ENCODE results near the gene METTL24. TPM values are rescaled to one million over a fixed set of nuclear protein-coding genes. Genes with fewer than 3 reads are reported as not detected.
A peak's percentile ranks its signal among the peaks of the same experiment; 100 is the strongest.

METTL24 gene
- total RNA-seq, 1 experiment from 2014 or later = not detected

DNA sequence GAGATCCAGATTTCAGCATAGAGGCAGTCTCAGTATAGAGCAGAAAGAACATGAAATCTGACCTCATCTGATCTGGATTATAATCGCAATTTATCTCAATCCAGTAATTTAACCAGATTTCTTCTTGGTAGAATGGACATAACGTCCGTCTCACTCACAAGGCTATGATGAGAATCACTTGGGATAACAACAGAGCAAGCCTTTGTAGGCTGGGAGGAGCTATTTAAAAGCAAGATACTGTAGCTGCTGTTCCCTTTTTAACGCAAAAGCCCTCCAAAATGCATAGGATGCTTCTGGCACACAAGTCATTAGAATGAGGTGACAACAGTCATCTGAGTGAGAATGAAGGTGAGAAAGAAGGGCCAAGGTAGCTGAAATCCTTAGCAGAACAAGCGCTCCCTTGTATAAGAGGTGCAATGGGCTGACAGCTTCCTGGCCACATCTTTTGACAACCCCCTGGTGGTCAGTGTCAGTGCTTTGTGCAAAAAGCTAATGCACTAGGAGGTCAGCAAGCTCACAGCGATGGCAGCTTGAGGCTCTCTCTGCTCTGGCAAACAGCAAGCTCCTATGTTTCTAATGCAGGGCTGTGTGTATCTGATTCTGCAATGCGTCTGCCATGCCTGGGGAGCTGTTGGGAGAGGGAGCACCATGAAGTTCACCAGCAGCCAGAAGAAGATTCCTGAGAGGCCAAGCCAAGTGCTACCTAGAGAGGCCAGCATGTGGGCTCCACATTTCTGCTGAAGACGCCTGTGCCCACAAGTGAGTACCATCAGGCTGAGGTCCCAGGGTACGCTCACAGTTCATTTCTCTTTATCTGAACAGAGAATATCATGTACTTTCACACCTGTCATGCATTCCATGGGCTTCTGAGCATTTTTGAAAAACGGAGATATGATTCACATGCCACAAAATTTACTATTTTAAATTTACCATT is 16.2 kb downstream of the METTL24 start:
- DNase-seq = no peak
- ChIA-PET POLR2A (ENCODE audit: unreplicated experiment) (no interaction called here), CTCF (no interaction called here)
- H3K27me3 ChIP-seq (ENCODE audit: insufficient read depth, low read depth) = no peaks in the 10 kb centered on the region
- intact Hi-C loops (cut with micrococcal nuclease; ENCODE audit: unreplicated experiment) = no loop called here
- no peaks in the 10 kb centered on the region for H3K4me1 ChIP-seq (replicated peaks; ENCODE audit: insufficient read depth)
- H3K9me2 ChIP-seq (ENCODE audit: insufficient read depth) = no peaks in the 10 kb centered on the region
- no peaks in the 10 kb centered on the region for H3K79me2 ChIP-seq (ENCODE audit: low read depth)
- H3K27ac ChIP-seq = no peak overlapping the region
- H3K4me3 ChIP-seq = no peak overlapping the region
- BruUV-seq (replicated peaks) = no TSS peak
- TF ChIP-seq EZH2 (IDR thresholded peaks at IDR 0.05; ENCODE audit: low read depth) = no peak
- TF ChIP-seq, protein P1, sequence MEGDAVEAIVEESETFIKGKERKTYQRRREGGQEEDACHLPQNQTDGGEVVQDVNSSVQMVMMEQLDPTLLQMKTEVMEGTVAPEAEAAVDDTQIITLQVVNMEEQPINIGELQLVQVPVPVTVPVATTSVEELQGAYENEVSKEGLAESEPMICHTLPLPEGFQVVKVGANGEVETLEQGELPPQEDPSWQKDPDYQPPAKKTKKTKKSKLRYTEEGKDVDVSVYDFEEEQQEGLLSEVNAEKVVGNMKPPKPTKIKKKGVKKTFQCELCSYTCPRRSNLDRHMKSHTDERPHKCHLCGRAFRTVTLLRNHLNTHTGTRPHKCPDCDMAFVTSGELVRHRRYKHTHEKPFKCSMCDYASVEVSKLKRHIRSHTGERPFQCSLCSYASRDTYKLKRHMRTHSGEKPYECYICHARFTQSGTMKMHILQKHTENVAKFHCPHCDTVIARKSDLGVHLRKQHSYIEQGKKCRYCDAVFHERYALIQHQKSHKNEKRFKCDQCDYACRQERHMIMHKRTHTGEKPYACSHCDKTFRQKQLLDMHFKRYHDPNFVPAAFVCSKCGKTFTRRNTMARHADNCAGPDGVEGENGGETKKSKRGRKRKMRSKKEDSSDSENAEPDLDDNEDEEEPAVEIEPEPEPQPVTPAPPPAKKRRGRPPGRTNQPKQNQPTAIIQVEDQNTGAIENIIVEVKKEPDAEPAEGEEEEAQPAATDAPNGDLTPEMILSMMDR (conservative IDR thresholded peaks at IDR 0.05) = peak; percentile 52
- H3K9me3 ChIP-seq (ENCODE audit: insufficient read depth, low read depth) = no peaks in the 10 kb centered on the region
- no peak overlapping the region for H2AFZ ChIP-seq
- no peak overlapping the region for H3K4me2 ChIP-seq
- H3K36me3 ChIP-seq (ENCODE audit: low read depth) = no peaks in the 10 kb centered on the region
- no peaks in the 10 kb centered on the region for H4K20me1 ChIP-seq (ENCODE audit: insufficient read depth)
- no peaks in the 10 kb centered on the region for H3F3A ChIP-seq (ENCODE audit: insufficient read depth, low read depth)

DNA sequence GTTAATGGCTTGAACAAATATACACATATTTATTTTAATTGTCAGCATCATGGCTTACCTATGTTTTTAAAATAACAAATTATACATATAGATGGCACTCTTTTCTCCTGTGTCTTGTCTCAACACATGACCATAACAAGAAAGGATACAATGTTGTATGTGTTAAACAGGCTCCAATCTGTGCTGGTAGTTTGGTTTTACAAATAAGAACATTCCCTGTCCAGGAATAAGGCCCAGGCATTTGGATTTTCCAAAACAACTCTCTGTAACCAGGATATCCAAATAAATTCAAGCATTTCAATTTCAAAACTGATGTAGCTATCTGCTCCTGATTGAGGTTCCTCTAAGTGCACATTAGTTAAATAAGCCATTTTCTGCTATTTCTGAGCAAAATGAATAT is 17.1 kb downstream of the METTL24 start:
- Histone ChIP-seq H3K4me2 (no peak overlapping the region), H3K27ac (no peak overlapping the region), H4K20me1 (ENCODE audit: insufficient read depth) (no peaks in the 10 kb centered on the region), H3K79me2 (ENCODE audit: low read depth) (no peaks in the 10 kb centered on the region), H3F3A (ENCODE audit: insufficient read depth, low read depth) (no peaks in the 10 kb centered on the region), H3K27me3 (ENCODE audit: insufficient read depth, low read depth) (no peaks in the 10 kb centered on the region), H3K36me3 (ENCODE audit: low read depth) (no peaks in the 10 kb centered on the region), H3K4me1 (replicated peaks; ENCODE audit: insufficient read depth) (no peaks in the 10 kb centered on the region), H3K9me2 (ENCODE audit: insufficient read depth) (no peaks in the 10 kb centered on the region), H3K9me3 (ENCODE audit: insufficient read depth, low read depth) (no peaks in the 10 kb centered on the region), H3K4me3 (no peak overlapping the region), H2AFZ (no peak overlapping the region)
- POLR2A ChIA-PET (ENCODE audit: unreplicated experiment) = no interaction called here
- BruUV-seq (replicated peaks) = no TSS peak
- DNase-seq = no peak
- intact Hi-C loops (cut with micrococcal nuclease; ENCODE audit: unreplicated experiment) = no loop called here
- CTCF ChIA-PET = no interaction called here
- TF ChIP-seq, protein P1 (conservative IDR thresholded peaks at IDR 0.05) = no peak
- TF ChIP-seq EZH2 (IDR thresholded peaks at IDR 0.05; ENCODE audit: low read depth) = no peak

DNA sequence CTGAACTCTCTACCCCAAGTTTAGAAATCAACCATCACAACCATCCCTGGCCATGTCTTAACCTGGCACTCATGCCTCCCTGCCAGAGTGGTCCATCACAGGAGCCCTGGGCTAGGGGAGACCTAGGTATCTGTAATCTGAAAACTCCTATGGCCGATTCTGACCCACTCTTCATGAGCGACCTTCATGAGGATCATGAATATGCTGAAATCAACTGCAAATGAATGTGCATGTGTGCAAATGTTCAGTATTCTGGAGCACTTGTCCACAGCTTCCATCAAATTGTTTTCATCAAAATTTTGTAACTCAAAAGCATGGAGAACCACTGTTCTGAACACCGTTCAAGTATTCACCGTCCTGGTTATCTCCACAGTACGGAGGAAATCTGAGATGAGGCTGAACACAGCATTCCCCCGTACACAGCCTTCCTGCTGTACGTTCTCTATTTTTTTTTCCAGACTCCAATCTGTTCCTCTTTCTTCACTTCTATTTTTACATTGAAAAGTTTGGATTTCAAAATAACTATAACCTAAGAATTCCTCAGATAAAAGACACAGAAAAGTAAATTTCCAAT is 17.7 kb downstream of the METTL24 start:
- CTCF ChIA-PET = no interaction called here
- no peak for DNase-seq
- intact Hi-C loops (cut with micrococcal nuclease; ENCODE audit: unreplicated experiment) = no loop called here

More for the DNA sequence above, 17.7 kb downstream of the METTL24 start:
- H3K27ac ChIP-seq = no peak overlapping the region
- H3K4me3 ChIP-seq = no peak overlapping the region
- no peaks in the 10 kb centered on the region for H3K4me1 ChIP-seq (replicated peaks; ENCODE audit: insufficient read depth)
- H3K79me2 ChIP-seq (ENCODE audit: low read depth) = no peaks in the 10 kb centered on the region
- H3K9me2 ChIP-seq (ENCODE audit: insufficient read depth) = no peaks in the 10 kb centered on the region
- TF ChIP-seq EZH2 (IDR thresholded peaks at IDR 0.05; ENCODE audit: low read depth) = no peak
- TF ChIP-seq, protein P1 (conservative IDR thresholded peaks at IDR 0.05) = no peak
- no peaks in the 10 kb centered on the region for H4K20me1 ChIP-seq (ENCODE audit: insufficient read depth)
- BruUV-seq (replicated peaks) = no TSS peak
- no peaks in the 10 kb centered on the region for H3F3A ChIP-seq (ENCODE audit: insufficient read depth, low read depth)
- H3K27me3 ChIP-seq (ENCODE audit: insufficient read depth, low read depth) = no peaks in the 10 kb centered on the region
- H3K36me3 ChIP-seq (ENCODE audit: low read depth) = no peaks in the 10 kb centered on the region
- no peaks in the 10 kb centered on the region for H3K9me3 ChIP-seq (ENCODE audit: insufficient read depth, low read depth)
- no peak overlapping the region for H2AFZ ChIP-seq
- POLR2A ChIA-PET (ENCODE audit: unreplicated experiment) = no interaction called here
- H3K4me2 ChIP-seq = no peak overlapping the region

Data from PC-9 (cell line).